A549 treated with CpdA at 1 μM for 4 hours (cell line): ENCODE measurements around the gene SLC22A13. TPM values are rescaled to one million over a fixed set of nuclear protein-coding genes. Genes with fewer than 3 reads are reported as not detected.

Experiments
- total RNA-seq: library from RNA; stranded (reverse); fragments of 200-300 nt; extraction: Qiagen RNA extraction; gene quantifications from 5 replicates; pipeline ENCODE4 v1.2.3, GENCODE V29; 2022; ENCODE audit warnings: low read depth

Gene SLC22A13, protein sequence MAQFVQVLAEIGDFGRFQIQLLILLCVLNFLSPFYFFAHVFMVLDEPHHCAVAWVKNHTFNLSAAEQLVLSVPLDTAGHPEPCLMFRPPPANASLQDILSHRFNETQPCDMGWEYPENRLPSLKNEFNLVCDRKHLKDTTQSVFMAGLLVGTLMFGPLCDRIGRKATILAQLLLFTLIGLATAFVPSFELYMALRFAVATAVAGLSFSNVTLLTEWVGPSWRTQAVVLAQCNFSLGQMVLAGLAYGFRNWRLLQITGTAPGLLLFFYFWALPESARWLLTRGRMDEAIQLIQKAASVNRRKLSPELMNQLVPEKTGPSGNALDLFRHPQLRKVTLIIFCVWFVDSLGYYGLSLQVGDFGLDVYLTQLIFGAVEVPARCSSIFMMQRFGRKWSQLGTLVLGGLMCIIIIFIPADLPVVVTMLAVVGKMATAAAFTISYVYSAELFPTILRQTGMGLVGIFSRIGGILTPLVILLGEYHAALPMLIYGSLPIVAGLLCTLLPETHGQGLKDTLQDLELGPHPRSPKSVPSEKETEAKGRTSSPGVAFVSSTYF
- 0.06 to 0.12 TPM (median 0.10 TPM) in 3 of 5 replicates, not detected in the others for total RNA-seq

DNA sequence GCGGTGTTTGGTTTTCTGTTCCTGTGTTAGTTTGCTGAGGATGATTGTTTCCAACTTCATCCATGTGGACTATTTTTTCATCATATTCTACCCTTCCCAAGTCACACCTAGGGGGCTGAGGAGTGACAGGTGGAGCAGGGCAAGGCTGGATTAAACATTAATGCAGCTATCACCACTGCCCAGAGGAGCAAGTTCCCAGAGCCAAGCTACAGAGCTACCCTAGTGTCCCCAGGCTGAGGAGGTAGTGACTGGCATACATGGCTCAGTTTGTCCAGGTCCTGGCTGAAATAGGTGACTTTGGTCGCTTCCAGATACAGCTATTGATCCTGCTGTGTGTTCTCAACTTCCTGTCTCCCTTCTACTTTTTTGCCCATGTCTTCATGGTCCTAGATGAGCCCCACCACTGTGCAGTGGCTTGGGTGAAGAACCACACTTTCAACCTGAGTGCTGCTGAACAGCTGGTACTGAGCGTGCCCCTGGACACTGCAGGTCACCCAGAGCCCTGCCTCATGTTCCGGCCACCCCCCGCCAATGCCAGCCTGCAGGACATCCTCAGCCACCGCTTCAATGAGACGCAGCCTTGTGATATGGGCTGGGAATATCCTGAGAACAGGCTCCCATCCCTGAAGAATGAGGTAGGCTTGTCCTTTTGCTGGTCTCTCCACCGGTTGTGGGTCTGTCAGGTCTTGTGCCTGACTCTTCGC, at the start of gene SLC22A13:
Gene SLC22A13, plus strand, starts transcription at position 209 of the 704 bp plus-strand sequence. Its CDS starts 49 bp downstream, at position 258.

DNA sequence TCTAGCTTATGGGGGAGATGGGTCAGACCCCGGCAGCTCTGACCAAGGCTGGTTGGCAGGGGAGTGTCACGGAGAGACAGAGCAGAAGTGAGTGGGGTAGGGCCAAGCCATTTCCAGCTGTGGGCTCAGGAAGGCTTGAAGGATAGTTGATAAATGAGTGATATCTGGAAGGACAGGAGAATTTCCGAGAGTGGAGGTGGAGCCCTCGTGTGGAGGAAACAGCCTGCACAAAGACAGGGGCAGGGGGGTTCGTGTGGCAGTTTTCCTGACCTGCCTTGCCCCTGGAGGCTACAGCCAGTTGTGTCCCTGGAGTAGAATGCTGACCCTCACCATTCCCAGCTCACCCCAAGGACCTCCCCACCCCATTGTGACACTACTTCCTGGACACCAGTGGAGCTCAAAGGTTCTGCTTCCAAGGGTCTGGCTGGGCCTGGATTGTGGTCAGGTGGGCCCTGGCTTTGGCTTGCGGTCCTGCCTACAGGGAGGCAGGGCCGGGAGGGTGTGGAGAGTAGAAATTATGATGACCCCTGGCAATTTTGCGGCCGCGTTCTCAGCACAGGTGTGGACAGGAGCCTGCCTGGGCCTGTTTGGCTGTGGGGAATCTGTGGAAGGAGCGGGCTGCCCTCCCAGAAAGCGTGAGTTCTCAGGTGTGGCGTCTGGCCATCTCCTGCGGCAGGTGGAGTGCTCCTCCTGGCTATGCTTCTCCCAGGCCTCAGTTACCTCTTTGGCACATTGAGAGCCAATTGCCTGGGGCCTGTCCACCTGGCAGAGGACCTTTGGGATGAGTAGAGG, 16.5 kb downstream of the SLC22A13 start, which contains the start of gene SLC22A14:
Gene SLC22A14, plus strand, starts transcription at position 400 of the 792 bp plus-strand sequence. CDS start 23,733 bp downstream, outside the sequence.

Other genes with a start within 250 kb of the SLC22A13 start
- 2.3 to 4.4 TPM (median 3.3 TPM) in 5 replicates for gene PLCD1, start 236.2 kb upstream of the SLC22A13 start, total RNA-seq
- gene DLEC1, start 226.6 kb upstream of the SLC22A13 start, total RNA-seq, result 0.05 to 0.15 TPM (median 0.06 TPM) in 4 of 5 replicates, not detected in the other
- gene ACAA1, start 128.7 kb upstream of the SLC22A13 start, total RNA-seq, result 41.4 to 49.7 TPM (median 48.9 TPM) in 5 replicates
- gene MYD88, start 127.2 kb upstream of the SLC22A13 start, total RNA-seq, result 25.2 to 27.9 TPM (median 27.0 TPM) in 5 replicates
- 23.5 to 37.0 TPM (median 31.7 TPM) in 5 replicates for gene OXSR1, start 100.3 kb upstream of the SLC22A13 start, total RNA-seq
- 0.06 to 0.10 TPM in 2 of 5 replicates, not detected in the others for gene SLC22A14, start 16.5 kb downstream of the SLC22A13 start, total RNA-seq
- gene XYLB, start 81.0 kb downstream of the SLC22A13 start, total RNA-seq, result 3.5 to 5.5 TPM (median 4.4 TPM) in 5 replicates
- 2.2 to 3.2 TPM (median 2.7 TPM) in 5 replicates for gene ACVR2B, start 188.1 kb downstream of the SLC22A13 start, total RNA-seq
- 9.2 to 31.5 TPM (median 14.4 TPM) in 5 replicates for gene EXOG, start 230.5 kb downstream of the SLC22A13 start, total RNA-seq